ENCODE results near the gene HYOU1.
"Not testable (repeated sequence)": the region's sequence is repeated elsewhere in the genome, so short reads cannot be mapped to it uniquely, and the experiment has no call there.

HYOU1 gene

DNA sequence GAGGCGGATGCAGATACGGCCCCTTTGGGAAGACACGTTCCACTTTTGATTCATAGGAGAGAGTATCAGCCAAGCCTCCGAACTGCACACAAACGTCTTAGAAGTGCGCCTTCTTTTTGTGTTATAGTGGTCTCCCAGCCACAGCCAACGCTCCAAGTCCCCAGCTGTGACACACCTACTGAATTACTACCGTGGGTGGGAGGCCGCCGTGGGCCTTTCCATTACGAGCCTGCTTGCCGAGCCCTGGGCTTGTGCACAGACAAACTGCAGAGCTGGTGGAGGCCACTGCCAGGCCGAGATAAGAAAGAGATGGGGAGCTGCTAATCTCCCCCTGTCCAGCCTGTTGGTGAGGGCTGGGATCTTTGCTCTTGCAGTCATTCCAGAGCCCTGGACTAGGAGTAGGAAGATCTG is 28.4 kb upstream of the HYOU1 start:
- no peak for DNase-seq (ENCODE audit: extremely low read depth in 1 of 2, low read depth in 1 of 2)

DNA sequence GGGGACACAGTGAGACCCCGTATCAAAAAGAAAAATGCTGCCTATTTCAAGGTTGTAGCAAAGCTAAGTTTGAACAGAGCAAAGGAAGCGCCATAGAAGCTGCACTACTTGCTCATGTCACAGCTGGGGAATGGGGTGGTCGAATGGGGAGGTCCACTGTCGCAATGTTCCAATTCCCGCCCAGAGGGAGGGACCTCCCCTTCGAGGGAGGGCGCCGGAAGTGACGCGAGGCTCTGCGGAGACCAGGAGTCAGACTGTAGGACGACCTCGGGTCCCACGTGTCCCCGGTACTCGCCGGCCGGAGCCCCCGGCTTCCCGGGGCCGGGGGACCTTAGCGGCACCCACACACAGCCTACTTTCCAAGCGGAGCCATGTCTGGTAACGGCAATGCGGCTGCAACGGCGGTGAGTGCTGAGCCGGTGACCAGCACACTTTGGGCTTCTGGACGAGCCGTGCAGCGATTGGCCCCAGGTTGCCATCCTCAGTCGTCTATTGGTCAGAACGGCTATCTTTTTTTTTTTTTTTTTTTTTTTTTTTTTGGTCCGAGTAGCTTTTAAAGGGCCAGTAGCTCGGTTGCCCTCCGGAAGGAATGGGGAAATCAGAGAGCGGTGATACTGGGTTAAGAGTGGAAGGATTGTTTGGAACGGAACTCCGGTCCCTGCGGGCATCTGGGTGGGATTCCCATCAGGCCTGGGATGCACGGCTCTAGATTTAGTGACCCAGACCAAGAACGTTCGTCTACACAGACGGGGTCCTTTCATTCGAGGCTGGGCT is 27.8 kb upstream of the HYOU1 start, which contains the start of gene HMBS:
Gene HMBS, plus strand, starts transcription at position 219 of the 774 bp plus-strand sequence. Its CDS starts 153 bp downstream, at position 372.
- DNase-seq (ENCODE audit: extremely low read depth in 1 of 2, low read depth in 1 of 2): peak; percentile 87 to 89

DNA sequence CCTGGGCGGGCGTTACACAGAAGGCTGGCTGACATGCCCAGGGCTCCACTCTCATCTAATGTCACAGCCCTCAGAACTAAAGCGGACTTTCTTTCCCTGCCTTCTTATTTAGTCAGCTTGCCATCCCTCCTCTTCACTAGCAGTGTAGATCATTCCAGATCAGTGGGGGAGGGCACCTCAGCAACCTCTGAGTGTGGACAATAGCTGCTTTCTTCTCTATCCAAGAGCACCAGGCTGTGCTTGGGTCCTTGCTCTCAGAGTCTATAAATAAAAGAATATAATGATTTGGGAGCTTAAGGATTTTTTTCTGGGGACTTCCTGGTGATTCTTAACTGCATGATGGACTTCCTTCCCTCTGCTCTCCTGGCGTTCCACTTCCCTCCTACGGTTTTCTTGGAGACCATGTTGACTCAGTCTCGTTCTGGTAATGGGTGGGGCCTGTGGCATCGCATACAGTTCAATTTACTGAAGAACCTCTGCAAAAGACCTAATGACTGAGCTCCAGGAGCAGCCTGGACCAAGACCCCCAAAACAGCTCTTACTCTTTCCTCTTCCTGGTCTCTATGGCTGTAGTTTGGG is 24.8 kb upstream of the HYOU1 start:
- no peak for DNase-seq (ENCODE audit: extremely low read depth in 1 of 2, low read depth in 1 of 2)

DNA sequence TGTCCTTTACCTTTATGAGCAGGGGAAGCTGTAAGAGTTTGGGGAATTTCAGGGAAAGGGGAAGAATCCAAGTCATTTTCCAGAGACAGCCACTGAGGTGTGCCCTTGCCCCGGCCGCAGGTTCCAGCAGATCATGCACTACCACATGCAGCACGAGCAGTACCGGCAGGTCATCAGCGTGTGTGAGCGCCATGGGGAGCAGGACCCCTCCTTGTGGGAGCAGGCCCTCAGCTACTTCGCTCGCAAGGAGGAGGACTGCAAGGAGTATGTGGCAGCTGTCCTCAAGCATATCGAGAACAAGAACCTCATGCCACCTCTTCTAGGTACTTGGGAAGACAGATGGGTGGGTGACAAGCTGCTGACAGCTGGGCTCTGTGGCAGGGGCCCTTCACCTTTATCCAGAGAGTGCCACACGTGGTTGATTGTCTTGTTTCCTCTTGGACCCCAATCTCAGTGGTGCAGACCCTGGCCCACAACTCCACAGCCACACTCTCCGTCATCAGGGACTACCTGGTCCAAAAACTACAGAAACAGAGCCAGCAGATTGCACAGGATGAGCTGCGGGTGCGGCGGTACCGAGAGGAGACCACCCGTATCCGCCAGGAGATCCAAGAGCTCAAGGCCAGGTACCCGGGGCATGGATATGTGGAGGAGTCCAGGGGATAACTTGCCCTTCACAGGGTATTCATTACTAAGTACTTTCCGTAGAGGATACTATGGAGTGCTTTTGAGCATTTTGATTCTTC is 21.8 kb upstream of the HYOU1 start:
- DNase-seq (ENCODE audit: extremely low read depth in 1 of 2, low read depth in 1 of 2): no peak

DNA sequence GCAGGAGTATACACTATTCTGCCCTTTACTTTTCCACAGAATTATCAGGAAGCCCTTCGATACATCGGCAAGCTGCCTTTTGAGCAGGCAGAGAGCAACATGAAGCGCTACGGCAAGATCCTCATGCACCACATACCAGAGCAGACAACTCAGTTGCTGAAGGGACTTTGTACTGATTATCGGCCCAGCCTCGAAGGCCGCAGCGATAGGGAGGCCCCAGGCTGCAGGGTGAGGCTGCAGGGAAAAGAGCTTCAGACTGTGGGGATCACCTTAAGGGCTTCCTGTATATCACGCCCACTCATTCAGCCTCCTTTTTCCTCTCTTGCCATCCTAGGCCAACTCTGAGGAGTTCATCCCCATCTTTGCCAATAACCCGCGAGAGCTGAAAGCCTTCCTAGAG is 20.8 kb upstream of the HYOU1 start:
- DNase-seq (ENCODE audit: extremely low read depth in 1 of 2, low read depth in 1 of 2): no peak

DNA sequence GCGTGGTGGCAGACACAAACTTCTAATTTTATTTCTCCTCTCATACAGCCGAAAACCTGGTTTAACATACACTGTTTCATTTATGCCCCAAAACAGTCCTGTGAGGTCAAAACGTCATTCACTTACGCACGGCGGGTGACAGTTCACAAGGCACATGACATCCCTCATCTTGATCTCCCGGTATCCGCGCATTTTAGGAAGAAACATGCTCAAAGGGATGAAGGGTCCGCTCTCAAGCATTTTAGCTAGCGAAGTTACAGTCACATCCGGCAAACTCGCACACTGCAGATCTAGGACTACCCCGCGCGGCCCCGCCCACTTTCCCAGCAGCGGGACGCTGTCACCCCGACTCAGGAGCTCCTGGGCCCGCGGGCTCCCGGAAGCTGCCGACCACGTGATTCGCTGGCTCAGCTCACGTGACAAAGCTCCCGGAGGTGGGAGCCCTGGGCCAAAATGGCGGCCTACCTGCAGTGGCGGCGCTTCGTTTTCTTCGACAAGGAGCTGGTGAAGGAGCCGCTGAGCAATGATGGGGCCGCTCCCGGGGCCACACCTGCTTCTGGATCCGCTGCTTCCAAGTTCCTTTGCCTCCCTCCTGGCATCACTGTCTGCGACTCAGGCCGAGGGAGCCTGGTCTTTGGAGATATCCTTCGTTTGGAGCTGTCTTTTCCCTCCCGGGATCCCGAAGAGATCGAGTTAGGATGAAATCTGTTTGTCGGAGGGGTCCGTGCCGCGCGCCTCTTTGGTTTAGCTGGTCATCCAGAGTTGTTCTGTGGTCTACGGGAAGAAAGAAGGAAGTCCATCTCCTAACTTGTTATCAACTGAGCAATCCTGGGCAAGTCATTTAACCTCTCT is 10.6 kb upstream of the HYOU1 start, which contains the start of gene VPS11:
Gene VPS11, plus strand, starts transcription at position 448 of the 852 bp plus-strand sequence. Its CDS starts 6 bp downstream, at position 454.
- DNase-seq (ENCODE audit: extremely low read depth in 1 of 2, low read depth in 1 of 2): peak; percentile 96 to 97

DNA sequence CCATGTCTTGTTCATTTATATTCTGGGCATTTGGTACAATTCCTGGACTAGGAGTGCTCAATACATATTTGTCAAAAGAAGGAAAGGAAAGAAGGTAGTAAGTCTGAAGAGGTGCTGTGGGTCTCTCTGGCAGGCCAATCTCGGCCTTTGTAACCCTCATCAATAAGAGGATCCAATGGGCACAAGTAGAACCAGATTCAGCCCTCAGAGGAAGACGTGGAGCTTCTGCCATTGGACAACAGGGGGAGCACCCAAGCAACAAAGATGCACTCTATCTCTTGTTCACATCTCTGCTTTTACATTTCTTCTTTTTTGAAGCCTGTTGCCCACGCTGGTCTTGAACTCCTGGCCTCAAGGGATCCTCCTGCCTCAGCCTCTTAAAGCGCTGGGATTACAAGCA is 8.4 kb upstream of the HYOU1 start:
- peak in 1 of 2 donors; percentile 18 for DNase-seq (ENCODE audit: extremely low read depth in 1 of 2, low read depth in 1 of 2)

DNA sequence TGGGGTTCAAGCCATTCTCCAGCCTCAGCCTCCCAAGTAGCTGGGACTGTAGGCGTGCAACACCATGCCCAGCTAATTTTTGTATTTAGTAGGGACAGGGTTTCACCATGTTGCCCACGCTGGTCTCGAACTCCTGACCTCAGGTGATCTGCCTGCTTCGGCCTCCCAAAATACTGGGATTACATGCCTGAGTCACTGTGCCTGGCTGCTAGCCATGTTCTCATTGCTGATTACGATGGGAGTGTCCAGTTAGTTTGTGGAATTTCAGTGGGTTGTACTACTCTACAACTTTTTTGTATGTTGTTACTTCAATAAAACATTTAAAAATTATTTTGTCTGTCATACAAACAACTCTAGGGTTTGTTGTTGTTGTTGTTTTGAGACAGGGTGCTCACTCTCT is 5.8 kb upstream of the HYOU1 start:
- no peak for DNase-seq (ENCODE audit: extremely low read depth in 1 of 2, low read depth in 1 of 2)

DNA sequence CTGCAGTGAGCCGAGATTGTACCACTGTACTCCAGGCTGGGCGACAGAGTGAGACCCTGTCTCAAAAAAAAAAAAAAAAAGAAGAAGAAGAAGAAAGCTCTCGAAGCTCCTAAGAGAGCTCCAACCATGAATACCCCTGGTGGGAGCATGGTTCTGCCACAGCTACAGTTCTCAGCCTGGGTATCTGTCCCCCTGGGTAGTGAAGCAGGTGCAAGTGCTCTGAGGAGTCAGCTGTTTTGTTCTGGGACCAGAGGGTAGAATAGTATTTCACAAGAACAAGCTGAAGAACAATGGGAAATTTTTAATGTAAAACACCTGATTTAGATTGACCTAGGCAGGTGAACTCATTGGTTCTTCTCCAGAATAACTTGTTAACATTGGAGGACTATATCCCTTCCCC is 4.3 kb upstream of the HYOU1 start:
- DNase-seq (ENCODE audit: extremely low read depth in 1 of 2, low read depth in 1 of 2): no peak

DNA sequence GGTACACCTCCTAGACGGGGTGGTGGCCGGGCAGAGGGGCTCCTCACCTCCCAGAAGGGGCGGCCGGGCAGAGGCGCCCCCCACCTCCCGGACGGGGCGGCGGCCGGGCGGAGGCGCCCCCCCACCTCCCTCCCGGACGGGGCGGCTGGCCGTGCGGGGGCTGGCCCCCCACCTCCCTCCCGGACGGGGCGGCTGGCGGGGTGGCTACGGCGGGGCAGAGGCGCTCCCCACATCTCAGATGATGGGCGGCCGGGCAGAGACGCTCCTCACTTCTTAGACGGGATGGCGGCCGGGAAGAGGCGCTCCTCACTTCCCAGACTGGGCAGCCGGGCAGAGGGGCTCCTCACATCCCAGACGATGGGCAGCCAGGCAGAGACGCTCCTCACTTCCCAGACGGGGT is 2.1 kb upstream of the HYOU1 start:
- DNase-seq (ENCODE audit: extremely low read depth in 1 of 2, low read depth in 1 of 2): not testable (repeated sequence)

DNA sequence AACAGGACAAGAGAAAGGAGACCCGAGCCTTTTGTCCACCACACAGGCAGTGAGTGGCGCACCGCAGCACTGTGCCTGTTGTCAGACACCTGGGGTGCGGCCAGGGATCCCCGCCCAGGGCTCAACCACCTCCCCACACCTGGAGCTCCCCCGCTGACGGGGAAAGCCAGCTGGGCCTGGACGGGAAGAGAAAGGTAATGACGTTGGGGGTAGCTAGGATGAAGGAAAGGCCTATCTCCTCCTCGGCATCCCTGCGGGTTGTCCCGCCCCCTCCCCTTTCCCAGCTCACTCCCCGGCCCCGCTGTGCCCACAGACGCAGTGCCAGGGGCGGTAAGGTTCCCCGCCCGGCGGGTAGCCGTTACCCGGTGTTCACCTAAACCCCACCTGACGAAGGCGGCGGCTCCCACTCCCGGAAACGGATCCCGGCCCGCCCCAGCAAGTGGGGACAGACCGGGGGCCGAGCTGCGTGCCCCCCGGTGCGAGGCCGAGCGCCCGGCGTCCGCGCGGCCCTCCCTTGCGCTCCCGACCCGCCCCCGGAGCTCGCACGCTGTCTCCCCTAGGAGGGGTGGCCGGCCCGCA is 495 bp downstream of the HYOU1 start:
- no peak for DNase-seq (ENCODE audit: extremely low read depth in 1 of 2, low read depth in 1 of 2)

DNA sequence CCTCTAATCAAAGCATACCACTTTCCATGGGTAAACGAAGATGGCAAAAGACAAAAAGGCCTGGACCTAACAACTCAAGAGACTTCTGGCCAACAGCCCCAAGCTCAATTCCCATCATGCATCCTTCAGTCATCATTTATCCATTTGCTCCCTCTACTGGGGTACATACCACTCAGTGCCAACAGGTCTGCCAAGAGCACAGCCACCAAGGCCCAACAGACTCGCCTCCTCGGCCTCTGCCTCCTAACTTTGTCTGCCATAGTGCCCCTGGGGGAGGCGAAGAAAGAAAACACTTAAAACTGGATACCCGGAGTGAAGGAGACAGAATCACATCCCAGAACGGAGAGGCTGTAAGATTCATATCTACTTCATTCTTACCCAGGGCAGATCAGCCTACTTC is 1.1 kb downstream of the HYOU1 start:
- DNase-seq (ENCODE audit: extremely low read depth in 1 of 2, low read depth in 1 of 2): no peak

DNA sequence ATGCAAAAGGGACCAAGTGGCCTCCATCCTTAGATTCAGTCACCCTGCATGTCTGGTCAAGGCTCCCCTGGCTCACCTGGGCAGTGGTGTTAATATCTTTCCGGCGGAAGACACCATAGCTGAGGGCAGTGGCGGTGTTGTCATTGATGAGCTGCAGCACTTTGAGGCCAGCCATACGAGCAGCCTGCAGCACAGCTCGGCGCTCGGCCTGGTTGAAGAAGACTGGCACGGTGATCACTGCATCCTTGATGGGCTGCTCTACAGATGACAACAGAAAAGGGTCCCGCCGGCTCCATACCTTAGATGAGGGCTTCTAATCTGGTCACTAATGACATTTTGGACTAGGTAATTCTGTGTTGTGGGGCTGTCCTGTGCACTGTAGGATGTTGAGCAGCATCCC is 2.6 kb downstream of the HYOU1 start:
- DNase-seq (ENCODE audit: extremely low read depth in 1 of 2, low read depth in 1 of 2): no peak

DNA sequence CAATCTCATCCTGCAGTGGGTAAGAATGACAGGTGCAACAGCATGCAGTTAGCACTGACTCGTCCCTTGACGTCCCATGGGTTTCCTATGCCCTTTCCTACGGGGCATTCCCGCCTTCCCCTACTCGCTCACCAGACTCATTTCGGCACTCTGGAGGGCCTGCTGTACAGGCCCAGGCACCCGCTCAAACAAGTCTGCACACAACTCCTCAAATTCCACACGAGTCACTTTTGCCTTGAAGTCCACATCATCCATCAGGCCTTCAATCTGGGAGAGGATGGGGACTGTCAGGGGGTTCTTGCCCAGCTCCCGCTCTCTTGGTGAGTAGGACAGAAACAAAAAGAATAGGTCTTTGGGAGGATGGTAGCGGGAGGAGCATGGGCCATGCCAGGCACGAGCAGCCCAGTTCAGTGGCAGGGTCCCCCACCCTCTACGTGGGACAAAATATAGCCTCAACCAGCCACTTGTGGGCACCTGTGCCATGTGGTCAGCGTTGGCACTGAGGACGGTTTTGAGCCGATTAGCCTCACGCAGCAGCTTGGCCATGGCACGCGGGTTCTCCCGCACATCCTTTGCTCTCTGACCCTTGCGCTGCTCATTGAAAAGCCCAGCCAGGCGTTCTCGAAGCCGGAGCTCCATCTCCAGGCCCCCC is 4.7 kb downstream of the HYOU1 start:
- no peak for DNase-seq (ENCODE audit: extremely low read depth in 1 of 2, low read depth in 1 of 2)

DNA sequence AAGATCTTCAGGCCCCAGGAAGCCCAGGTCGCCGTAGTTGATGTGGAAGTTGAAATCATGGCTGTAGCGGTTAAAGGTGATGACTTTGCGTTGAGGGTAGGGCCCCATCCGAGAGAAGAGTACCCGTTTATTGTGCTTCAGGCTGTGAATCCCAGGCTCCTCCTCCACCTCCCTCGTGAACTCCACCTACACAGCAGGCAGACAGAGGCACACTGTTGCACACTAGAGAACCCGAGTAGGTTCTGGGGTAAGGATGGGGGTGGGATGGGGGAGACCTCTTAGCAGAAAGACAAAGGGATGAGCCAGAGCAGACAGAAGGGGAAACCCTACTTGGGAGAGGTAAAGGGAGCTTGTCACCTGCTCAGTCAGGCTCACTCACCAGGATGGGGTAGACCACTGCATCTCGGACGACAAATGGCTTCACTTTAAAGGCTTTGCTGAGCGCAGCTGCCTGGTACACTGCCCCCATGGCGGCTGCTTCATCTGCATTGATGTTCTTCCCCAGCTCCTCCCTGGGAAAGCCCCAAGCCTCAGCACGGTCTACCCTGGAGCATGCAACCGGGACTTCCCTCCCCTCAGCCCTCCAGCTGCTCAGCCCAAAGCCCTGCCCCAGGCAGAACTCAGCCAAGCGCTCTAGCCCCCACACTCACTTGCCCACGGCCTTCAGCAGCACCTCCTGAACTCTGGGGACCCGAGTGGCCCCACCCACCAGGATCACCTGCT is 5.4 kb downstream of the HYOU1 start:
- no peak for DNase-seq (ENCODE audit: extremely low read depth in 1 of 2, low read depth in 1 of 2)

DNA sequence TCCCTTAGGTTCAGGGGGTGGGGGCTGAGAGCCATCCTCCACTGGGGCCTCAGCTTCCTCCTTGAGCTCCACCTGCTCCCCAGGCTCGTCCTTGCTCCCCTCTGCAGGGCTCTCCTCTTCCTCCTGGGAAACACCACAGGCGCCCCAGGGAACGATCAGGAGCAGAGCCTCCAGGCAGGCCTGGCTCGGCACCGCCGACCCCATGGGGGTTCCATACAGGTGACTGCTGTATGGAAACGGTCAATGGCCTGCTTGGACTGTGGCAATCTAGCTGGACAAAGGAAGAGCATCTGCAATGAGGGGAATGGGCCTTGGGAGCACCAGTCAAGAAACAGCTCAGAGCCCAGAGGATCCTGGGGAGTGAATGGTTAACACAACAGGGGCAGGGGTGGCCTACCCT is 7.9 kb downstream of the HYOU1 start:
- DNase-seq (ENCODE audit: extremely low read depth in 1 of 2, low read depth in 1 of 2): no peak

DNA sequence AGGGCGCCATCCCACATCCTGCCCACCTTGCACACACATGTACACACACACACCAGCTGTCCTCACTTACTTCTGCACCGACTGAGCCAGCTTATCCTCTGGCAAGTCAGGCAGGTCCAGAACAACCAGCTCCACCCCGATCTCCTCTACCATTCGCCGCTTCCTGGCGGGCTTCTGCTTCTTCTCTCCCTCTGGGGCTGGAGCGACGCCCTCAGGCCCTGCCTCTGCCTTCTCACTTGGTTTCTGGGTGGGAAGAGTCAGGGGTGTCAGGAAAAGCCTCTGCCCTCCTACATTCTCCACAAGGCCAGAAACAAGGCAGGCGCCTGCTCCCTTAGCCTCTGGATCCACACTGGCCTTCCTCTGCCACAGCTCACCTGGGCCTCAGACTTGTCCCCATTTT is 8.4 kb downstream of the HYOU1 start:
- DNase-seq (ENCODE audit: extremely low read depth in 1 of 2, low read depth in 1 of 2): no peak

DNA sequence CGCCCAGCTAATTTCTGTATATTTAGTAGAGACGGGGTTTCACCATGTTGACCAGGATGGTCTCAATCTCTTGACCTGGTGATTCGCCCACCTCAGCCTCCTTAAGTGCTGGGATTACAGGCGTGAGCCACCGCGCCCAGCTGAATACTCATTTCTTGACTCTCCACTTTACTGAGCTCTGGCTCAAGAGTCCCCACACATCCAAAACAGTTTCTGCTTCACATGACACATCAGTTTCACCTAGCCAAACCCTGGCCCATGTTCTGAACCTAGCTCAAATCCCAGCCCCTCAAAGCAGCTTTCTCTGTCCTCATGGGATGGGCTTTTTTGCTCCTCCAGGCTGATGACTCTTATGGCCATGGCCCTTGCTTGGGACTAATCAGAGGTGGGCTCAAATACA is 9.8 kb downstream of the HYOU1 start:
- peak in 1 of 2 donors; percentile 25 for DNase-seq (ENCODE audit: extremely low read depth in 1 of 2, low read depth in 1 of 2)

DNA sequence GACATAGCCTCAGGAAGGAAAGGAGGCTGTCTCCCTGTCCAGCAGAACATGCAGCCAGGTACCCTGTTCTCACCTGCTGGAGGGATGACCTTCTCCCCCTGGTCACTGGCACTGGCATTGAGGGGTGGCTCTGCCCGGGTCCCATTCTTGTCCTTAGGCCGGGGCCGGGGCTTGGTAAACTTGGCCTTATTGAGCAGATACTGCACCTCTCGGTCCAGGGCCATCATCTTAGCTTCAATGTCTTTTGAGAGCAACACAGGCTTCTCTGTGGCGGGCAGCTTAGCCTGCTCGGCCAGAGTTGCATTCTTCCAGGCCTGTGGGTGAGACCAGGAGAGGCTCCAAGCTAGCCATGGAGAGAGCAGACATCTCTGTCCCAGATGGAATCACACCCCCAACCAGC is 10.5 kb downstream of the HYOU1 start:
- DNase-seq (ENCODE audit: extremely low read depth in 1 of 2, low read depth in 1 of 2): no peak

All from stimulated activated CD8-positive, alpha-beta memory T cell treated with anti-CD3 and anti-CD28 coated beads, Interleukin-7, amount 100 ng/mL, for 48 hours (primary cell).